ENCODE data around the gene REG4. TPM values are rescaled to one million over a fixed set of nuclear protein-coding genes. Genes with fewer than 3 reads are reported as not detected.

REG4 gene
- total RNA-seq, 2 donors from 2014 or later = not detected

DNA sequence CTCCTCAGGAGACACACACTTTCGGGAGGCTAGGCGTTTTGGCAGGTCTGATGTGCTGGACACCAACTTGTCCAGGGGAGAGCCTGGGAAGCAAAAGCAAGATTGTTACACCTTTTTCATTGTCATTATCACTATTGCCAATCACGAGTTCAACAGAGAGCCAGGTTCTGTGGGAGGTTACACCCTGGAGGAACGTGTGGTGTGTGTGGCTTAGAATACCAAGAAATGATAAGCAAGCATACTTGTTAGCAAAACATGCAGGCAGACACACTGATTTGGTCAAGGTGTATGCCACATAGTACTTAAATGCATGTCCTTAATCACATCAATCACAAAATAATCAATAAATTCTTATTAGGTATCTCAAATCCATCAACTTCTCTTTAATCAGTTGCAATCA lies 58.7 kb downstream of the REG4 start:
- DNase-seq (ENCODE audit: low spot score) = no peak
- intact Hi-C loops (cut with DNase I) = no loop called here

DNA sequence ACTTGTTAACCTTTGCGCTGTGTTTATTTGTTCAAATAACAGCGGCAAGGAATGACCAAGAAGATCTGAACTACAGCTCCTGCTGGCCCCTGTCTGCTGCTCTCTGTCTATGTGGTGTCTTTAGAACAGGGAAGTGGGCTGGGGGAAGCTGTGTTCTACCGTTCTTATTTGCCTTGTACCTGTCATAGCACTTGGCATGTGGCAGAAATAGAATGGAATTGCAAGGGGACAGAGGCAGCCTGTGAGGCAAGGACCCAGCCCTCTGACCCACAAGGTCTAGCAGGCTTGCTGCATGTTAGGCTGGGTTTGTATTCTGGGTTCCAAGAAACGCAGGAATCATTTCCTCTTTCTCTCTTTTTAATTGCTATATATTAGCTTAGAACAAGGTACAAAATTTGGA lies 63.2 kb downstream of the REG4 start:
- DNase-seq (ENCODE audit: low spot score) = no peak
- intact Hi-C loops (cut with DNase I) = no loop called here

DNA sequence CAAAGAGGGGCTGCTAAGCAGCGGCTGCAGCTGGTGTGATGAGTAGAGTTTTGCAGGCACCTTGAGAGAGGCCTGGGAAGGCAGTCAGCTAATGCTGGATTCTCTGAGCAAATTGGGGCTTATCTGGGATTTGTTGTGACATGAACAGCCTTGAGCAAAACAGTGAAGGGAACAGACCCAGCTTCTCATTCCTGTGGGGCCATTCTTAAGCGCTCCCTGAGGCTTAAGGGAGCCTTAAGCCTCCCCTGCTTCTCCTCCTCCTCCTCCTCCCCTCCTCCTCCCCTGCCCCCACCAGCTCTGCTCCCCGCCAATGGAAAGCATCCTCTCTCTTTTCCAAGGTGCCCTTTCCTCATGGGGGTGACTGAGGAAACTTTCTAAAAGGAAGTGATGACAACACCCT lies 63.8 kb downstream of the REG4 start:
- no peak for DNase-seq (ENCODE audit: low spot score)
- intact Hi-C loops (cut with DNase I) = no loop called here

DNA sequence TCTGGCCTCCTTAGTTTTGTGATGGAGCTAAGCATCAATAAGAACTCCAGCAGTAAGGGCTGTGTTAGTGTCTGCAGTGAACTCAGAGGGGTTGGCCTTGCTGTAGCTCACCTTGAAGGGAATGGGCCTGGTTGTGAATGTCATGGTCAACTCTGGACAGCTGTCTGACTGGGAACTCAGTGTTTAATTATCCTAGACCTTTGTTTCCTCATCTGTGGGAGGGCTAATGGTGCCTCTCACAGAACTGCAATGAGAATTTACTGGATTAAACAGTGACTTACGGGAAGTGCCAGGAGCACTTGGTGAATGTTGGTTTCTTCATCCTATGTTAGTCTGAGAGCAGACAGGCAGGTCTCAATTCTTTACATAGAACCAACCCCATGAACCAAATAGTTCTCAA lies 66.2 kb downstream of the REG4 start:
- intact Hi-C loops (cut with DNase I) = no loop called here
- no peak for DNase-seq (ENCODE audit: low spot score)

DNA sequence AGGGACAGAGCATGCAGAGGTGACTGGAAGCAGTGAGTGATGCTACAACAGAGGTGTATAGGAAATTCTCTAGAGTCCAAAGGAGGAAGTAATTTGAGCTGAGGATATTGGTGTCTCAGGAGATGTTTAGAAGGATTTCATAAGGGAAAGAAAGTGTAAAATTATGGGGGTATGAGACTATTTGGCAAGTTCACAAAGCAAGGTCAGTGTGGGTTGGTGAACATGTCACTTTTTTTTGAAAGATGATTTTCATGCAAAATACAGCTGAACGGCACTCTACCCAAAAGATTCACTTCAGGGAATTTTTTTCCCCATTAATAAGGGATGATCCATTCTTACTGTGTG lies 66.7 kb downstream of the REG4 start:
- DNase-seq (ENCODE audit: low spot score) = no peak
- intact Hi-C loops (cut with DNase I) = no loop called here

Other genes with a start within 250 kb of the REG4 start
- gene ZNF697, start 163.2 kb downstream of the REG4 start, total RNA-seq = 1 to 10 TPM; 5.0 to 5.9 TPM
- gene PHGDH, start 99.5 kb downstream of the REG4 start, total RNA-seq = 10 to 100 TPM; 27.8 to 86.4 TPM
- not detected for gene HMGCS2, start 42.6 kb downstream of the REG4 start, total RNA-seq
- not detected for gene ADAM30, start 85.1 kb upstream of the REG4 start, total RNA-seq